Liver (tissue), 9 donors: ENCODE measurements around the gene GPX4. TPM values are rescaled to one million over a fixed set of nuclear protein-coding genes. Genes with fewer than 3 reads are reported as not detected.

Experiments used
- DNase-seq: peaks from one replicate; pipeline ENCODE4 v3.0.0-alpha.2; 2017; ENCODE audit warnings: low spot score
- H3K27ac ChIP-seq, 2 donors: one replicate each; pipeline ENCODE4 v1.7.0; 2013; ENCODE audit warnings: inconsistent platforms in 2 of 2, low read length in 2 of 2, control low read depth in 1 of 2, low read depth in 1 of 2, mild to moderate bottlenecking in 1 of 2
- H3K27me3 ChIP-seq, 4 donors: one replicate each; pipeline versions ENCODE4 v1.6.1 to v1.7.0; 2013; ENCODE audit warnings: low read length in 3 of 4, inconsistent platforms in 1 of 4, mild to moderate bottlenecking in 1 of 4, moderate library complexity in 1 of 4; ENCODE audit not compliant: control insufficient read depth in 4 of 4, insufficient read depth in 4 of 4
- H3K36me3 ChIP-seq, 4 donors: one replicate each; pipeline versions ENCODE4 v1.6.1 to v1.7.0; 2013; ENCODE audit warnings: low read length in 3 of 4, mild to moderate bottlenecking in 3 of 4, low read depth in 1 of 4, moderate library complexity in 1 of 4; ENCODE audit not compliant: control insufficient read depth in 4 of 4, insufficient read depth in 3 of 4
- H3K4me1 ChIP-seq, 4 donors: one replicate each; pipeline versions ENCODE4 v1.6.1 to v1.7.0; 2013; ENCODE audit warnings: low read length in 3 of 4, mild to moderate bottlenecking in 3 of 4, moderate library complexity in 1 of 4; ENCODE audit not compliant: control insufficient read depth in 4 of 4, insufficient read depth in 4 of 4
- H3K4me3 ChIP-seq, 3 donors: one replicate each; pipeline versions ENCODE4 v1.6.1 to v1.7.0; 2013; ENCODE audit warnings: low read length in 3 of 3, control low read depth in 1 of 3, low read depth in 1 of 3, mild to moderate bottlenecking in 1 of 3
- H3K9ac ChIP-seq, 2 donors: one replicate each; pipeline ENCODE4 v1.7.0; 2013; ENCODE audit warnings: low read length in 2 of 2, mild to moderate bottlenecking in 2 of 2, moderate library complexity in 2 of 2, control low read depth in 1 of 2, low read depth in 1 of 2
- H3K9me3 ChIP-seq, 4 donors: one replicate each; pipeline versions ENCODE4 v1.6.1 to v1.7.0; 2013; ENCODE audit warnings: low read length in 3 of 4; ENCODE audit not compliant: control insufficient read depth in 4 of 4
- ATF3 ChIP-seq: IDR thresholded peaks from 2 replicates; pipeline ENCODE4 v1.6.1; 2016; ENCODE audit warnings: antibody characterized with exemption
- CTCF ChIP-seq: fragments of 150-350 bp; IDR thresholded peaks from 2 replicates; pipeline ENCODE4 v1.5.1; 2017; ENCODE audit warnings: improper control_type of control experiment, low read depth, low read length; ENCODE audit not compliant: missing input control
- EGR1 ChIP-seq, 2 donors: IDR thresholded peaks; 2 replicates each; pipeline ENCODE4 v1.6.1; 2016 to 2018; ENCODE audit warnings: antibody characterized with exemption in 2 of 2, low read depth in 2 of 2
- FOXA1 ChIP-seq: IDR thresholded peaks from 2 replicates; pipeline ENCODE4 v1.6.1; 2016; ENCODE audit warnings: antibody characterized with exemption
- FOXA2 ChIP-seq: IDR thresholded peaks from 2 replicates; pipeline ENCODE4 v1.6.1; 2016; ENCODE audit warnings: antibody characterized with exemption
- GABPA ChIP-seq, 2 donors: IDR thresholded peaks in 1 of 2; conservative IDR thresholded peaks in 1 of 2; 2 replicates each; pipeline ENCODE4 v1.6.1; 2016; ENCODE audit warnings: antibody characterized with exemption in 2 of 2, mild to moderate bottlenecking in 1 of 2, moderate library complexity in 1 of 2
- HNF4A ChIP-seq, 2 donors: conservative IDR thresholded peaks; 2 replicates each; pipeline ENCODE4 v1.6.1; 2016; ENCODE audit warnings: antibody characterized with exemption in 2 of 2, mild to moderate bottlenecking in 2 of 2
- HNF4G ChIP-seq: IDR thresholded peaks from 2 replicates; pipeline ENCODE4 v1.6.1; 2016; ENCODE audit warnings: antibody characterized with exemption
- JUND ChIP-seq, 2 donors: IDR thresholded peaks; 2 replicates each; pipeline ENCODE4 v1.6.1; 2016; ENCODE audit warnings: antibody characterized with exemption in 2 of 2
- MAX ChIP-seq: IDR thresholded peaks from 2 replicates; pipeline ENCODE4 v1.6.1; 2016; ENCODE audit warnings: antibody characterized with exemption
- NR2F2 ChIP-seq: IDR thresholded peaks from 2 replicates; pipeline ENCODE4 v1.6.1; 2016; ENCODE audit warnings: antibody characterized with exemption
- RAD21 ChIP-seq, 2 donors: IDR thresholded peaks; 2 replicates each; pipeline ENCODE4 v1.6.1; 2016; ENCODE audit warnings: antibody characterized with exemption in 2 of 2, mild to moderate bottlenecking in 2 of 2
- RXRA ChIP-seq, 2 donors: IDR thresholded peaks; 2 replicates each; pipeline ENCODE4 v1.6.1; 2017 to 2018; ENCODE audit warnings: antibody characterized with exemption in 2 of 2, mild to moderate bottlenecking in 1 of 2
- SP1 ChIP-seq: IDR thresholded peaks from 2 replicates; pipeline ENCODE4 v1.6.1; 2018; ENCODE audit warnings: antibody characterized with exemption, mild to moderate bottlenecking
- TAF1 ChIP-seq: conservative IDR thresholded peaks from 2 replicates; pipeline ENCODE4 v1.6.1; 2016; ENCODE audit warnings: antibody characterized with exemption, mild to moderate bottlenecking
- YY1 ChIP-seq: IDR thresholded peaks from 2 replicates; pipeline ENCODE4 v1.6.1; 2016; ENCODE audit warnings: antibody characterized with exemption, mild to moderate bottlenecking
- WGBS: extraction: QIAGEN DNeasy Blood & Tissue Kit; methylation state at CpG from one replicate; pipeline ENCODE4 v1.1.7; 2013; 5-methylcytosine and 5-hydroxymethylcytosine counted together
- polyA plus RNA-seq, 2 donors: library from polyadenylated mRNA; stranded (reverse) in 1 of 2; unstranded in 1 of 2; fragments of 200-250 nt in 1 of 2; fragments of >200 nt in 1 of 2; fragmentation: Nextera tagmentation in 1 of 2; extraction: Ambion mirVana in 1 of 2; gene quantifications; one replicate each; pipeline versions ENCODE4 v1.2.1 to v1.2.3, GENCODE V29; 2013 to 2015
- total RNA-seq, 2 donors: library from RNA; depleted of rRNA; stranded (reverse); fragments of >200 nt; gene quantifications; one replicate each; pipeline ENCODE4 v1.2.3, GENCODE V29; 2014
- TF ChIP-seq, protein P1 (sequence below): IDR thresholded peaks from 2 replicates; pipeline ENCODE4 v1.6.1; 2016; ENCODE audit warnings: antibody characterized with exemption, mild to moderate bottlenecking
- TF ChIP-seq, protein P2 (sequence below): IDR thresholded peaks from 2 replicates; pipeline ENCODE4 v1.6.1; 2016; ENCODE audit warnings: antibody characterized with exemption
- donor health status: healthy.
- donor health status: healthy.
- donor health status: healthy.
- donor health status: healthy.
- donor health status: healthy.

GPX4 gene
- total and polyA plus RNA-seq, 4 donors: 122 to 558 (median 298) TPM

DNA sequence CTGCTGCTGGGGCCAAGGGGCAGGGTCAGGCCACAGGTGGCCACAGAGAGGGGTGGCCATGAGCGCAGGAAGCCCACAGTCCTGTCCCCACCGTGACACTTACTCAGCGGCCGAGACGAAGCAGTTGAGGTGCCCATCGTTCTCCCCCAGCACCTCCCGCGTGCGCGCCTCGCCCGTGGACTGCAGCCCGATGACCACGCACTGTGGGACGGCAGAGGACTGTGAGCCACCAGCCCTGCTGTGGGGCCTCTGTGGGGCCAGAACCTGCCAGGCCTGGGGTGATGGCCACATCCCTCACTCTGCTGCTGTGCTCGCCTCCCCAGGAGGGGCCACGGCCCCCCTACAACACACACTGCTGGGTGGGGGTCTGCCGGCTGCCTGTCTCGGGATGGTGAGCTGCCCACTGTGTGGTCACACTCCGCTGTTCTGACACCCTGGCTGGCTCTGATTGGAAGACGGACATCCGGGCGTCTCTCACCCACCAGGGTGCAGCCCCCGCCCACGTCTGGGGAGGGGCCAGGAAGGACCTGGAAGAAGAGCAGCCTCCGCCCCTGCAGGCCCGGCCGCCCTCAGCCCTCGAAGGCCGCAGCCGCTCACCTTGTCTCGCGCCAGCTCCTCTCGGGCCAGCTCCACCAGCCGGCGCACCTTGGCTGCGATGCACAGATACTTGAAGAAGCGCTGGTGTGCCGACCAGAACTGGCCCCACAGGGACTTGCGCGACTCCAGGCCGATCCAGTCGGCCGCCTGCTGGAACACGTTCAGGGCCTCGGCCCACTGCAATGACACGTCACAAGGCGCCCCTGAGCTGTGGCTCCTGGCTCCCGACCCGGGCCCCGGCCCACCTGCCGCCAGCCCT is 13.2 kb downstream of the GPX4 start:
- Histone ChIP-seq H3K36me3 (peaks cover 11 to 61% (median 35%) of the 10 kb centered on the region in 4 donors), H3K4me3 (no peak overlapping the region), H3K27ac (no peak overlapping the region), H3K4me1 (peaks cover 8 to 21% (median 18%) of the 10 kb centered on the region in 4 donors), H3K27me3 (no peaks in the 10 kb centered on the region), H3K9ac (no peak overlapping the region), H3K9me3 (no peaks in the 10 kb centered on the region)
- no peak for DNase-seq
- WGBS: 95% methylated on average over 52 of the region's 52 CpGs
- TF ChIP-seq SP1 (no peak), RXRA (IDR thresholded peaks at IDR 0.05) (no peak), ATF3 (no peak)
- TF ChIP-seq, protein P1, sequence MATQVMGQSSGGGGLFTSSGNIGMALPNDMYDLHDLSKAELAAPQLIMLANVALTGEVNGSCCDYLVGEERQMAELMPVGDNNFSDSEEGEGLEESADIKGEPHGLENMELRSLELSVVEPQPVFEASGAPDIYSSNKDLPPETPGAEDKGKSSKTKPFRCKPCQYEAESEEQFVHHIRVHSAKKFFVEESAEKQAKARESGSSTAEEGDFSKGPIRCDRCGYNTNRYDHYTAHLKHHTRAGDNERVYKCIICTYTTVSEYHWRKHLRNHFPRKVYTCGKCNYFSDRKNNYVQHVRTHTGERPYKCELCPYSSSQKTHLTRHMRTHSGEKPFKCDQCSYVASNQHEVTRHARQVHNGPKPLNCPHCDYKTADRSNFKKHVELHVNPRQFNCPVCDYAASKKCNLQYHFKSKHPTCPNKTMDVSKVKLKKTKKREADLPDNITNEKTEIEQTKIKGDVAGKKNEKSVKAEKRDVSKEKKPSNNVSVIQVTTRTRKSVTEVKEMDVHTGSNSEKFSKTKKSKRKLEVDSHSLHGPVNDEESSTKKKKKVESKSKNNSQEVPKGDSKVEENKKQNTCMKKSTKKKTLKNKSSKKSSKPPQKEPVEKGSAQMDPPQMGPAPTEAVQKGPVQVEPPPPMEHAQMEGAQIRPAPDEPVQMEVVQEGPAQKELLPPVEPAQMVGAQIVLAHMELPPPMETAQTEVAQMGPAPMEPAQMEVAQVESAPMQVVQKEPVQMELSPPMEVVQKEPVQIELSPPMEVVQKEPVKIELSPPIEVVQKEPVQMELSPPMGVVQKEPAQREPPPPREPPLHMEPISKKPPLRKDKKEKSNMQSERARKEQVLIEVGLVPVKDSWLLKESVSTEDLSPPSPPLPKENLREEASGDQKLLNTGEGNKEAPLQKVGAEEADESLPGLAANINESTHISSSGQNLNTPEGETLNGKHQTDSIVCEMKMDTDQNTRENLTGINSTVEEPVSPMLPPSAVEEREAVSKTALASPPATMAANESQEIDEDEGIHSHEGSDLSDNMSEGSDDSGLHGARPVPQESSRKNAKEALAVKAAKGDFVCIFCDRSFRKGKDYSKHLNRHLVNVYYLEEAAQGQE: no peak

DNA sequence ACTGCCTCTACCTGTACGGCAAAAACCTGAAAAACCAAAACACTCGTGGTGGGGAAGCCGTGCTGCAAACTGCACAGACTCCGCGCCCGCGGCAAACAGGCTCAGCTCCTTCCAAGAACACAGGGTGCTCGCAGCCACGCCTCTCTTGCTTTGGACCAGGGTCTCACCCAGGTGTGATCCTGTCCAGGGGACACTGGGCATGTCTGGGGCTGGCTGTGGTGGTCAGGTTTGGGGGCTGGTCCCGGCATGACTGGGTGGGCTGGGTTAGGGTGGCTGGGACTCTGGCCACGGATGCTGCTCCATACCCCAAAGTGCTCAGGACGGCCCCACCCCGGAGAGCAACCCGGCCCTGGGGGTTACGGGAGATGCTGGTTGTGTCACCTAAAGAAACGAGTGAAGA is 13.9 kb downstream of the GPX4 start:
- no peak for TF ChIP-seq ATF3
- no peak for TF ChIP-seq NR2F2
- TF ChIP-seq HNF4G: no peak
- TF ChIP-seq, protein P1: no peak
- no peak for TF ChIP-seq YY1
- TF ChIP-seq SP1: no peak
- TF ChIP-seq MAX: no peak
- TF ChIP-seq JUND (IDR thresholded peaks at IDR 0.05): no peak
- no peak for TF ChIP-seq RXRA (IDR thresholded peaks at IDR 0.05)
- no peak for TF ChIP-seq GABPA (IDR thresholded peaks at IDR 0.05 in 1 of 2, conservative IDR thresholded peaks at IDR 0.05 in 1 of 2)
- no peak for TF ChIP-seq FOXA2
- TF ChIP-seq HNF4A (conservative IDR thresholded peaks at IDR 0.05): no peak
- TF ChIP-seq TAF1: no peak
- TF ChIP-seq RAD21 (IDR thresholded peaks at IDR 0.05): no peak
- TF ChIP-seq CTCF: no peak
- no peak for TF ChIP-seq FOXA1
- TF ChIP-seq EGR1 (IDR thresholded peaks at IDR 0.05; ENCODE audit: low read depth in 2 of 2): no peak
- TF ChIP-seq, protein P2, sequence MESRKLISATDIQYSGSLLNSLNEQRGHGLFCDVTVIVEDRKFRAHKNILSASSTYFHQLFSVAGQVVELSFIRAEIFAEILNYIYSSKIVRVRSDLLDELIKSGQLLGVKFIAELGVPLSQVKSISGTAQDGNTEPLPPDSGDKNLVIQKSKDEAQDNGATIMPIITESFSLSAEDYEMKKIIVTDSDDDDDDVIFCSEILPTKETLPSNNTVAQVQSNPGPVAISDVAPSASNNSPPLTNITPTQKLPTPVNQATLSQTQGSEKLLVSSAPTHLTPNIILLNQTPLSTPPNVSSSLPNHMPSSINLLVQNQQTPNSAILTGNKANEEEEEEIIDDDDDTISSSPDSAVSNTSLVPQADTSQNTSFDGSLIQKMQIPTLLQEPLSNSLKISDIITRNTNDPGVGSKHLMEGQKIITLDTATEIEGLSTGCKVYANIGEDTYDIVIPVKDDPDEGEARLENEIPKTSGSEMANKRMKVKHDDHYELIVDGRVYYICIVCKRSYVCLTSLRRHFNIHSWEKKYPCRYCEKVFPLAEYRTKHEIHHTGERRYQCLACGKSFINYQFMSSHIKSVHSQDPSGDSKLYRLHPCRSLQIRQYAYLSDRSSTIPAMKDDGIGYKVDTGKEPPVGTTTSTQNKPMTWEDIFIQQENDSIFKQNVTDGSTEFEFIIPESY: no peak
- no peak overlapping the region for H3K9ac ChIP-seq
- no peaks in the 10 kb centered on the region for H3K27me3 ChIP-seq
- H3K27ac ChIP-seq: no peak overlapping the region
- no peak overlapping the region for H3K4me3 ChIP-seq
- 96% methylated on average over 16 of the region's 16 CpGs for WGBS
- peaks cover 11 to 66% (median 34%) of the 10 kb centered on the region in 4 donors for H3K36me3 ChIP-seq
- DNase-seq: no peak
- no peaks in the 10 kb centered on the region for H3K9me3 ChIP-seq
- H3K4me1 ChIP-seq: peaks cover 8 to 18% (median 15%) of the 10 kb centered on the region in 4 donors
